ENCODE results near the gene MRS2.

Gene MRS2

GRCh38 chr6:24376871-24377270 lies 25.9 kb upstream of the MRS2 start:
- TF ChIP-seq CTCF (IDR thresholded peaks at IDR 0.05; ENCODE audit: insufficient read depth, low read length, poor library complexity, severe bottlenecking) (no peak), EZH2phosphoT487 (conservative IDR thresholded peaks at IDR 0.05; ENCODE audit: low read length) (no peak)
- no peaks in the 10 kb centered on the region for H3F3A ChIP-seq (ENCODE audit: insufficient read depth)
- no peaks in the 10 kb centered on the region for H3K36me3 ChIP-seq (ENCODE audit: low read length)
- no peaks in the 10 kb centered on the region for H3K9me3 ChIP-seq (ENCODE audit: insufficient read depth, low read length)
- no peaks in the 10 kb centered on the region for H3K27me3 ChIP-seq (ENCODE audit: low read length)
- no peak overlapping the region for H3K9ac ChIP-seq (ENCODE audit: low read length)
- no peaks in the 10 kb centered on the region for H3K79me2 ChIP-seq (ENCODE audit: insufficient read depth, low read length)
- H2AFZ ChIP-seq (ENCODE audit: low read depth, low read length, severe bottlenecking) = no peak overlapping the region
- no peaks in the 10 kb centered on the region for H4K20me1 ChIP-seq (ENCODE audit: low read depth, low read length)
- H3K4me2 ChIP-seq (ENCODE audit: low read depth, low read length, poor library complexity, severe bottlenecking) = no peak overlapping the region
- H3K9me2 ChIP-seq (replicated peaks; ENCODE audit: insufficient read depth, low read length) = no peaks in the 10 kb centered on the region
- no peak overlapping the region for H3K27ac ChIP-seq (ENCODE audit: low read depth, low read length)
- no peak overlapping the region for H3K4me3 ChIP-seq (ENCODE audit: insufficient read depth, low read length, poor library complexity, severe bottlenecking)

- TF ChIP-seq EZH2phosphoT487 (conservative IDR thresholded peaks at IDR 0.05; ENCODE audit: low read length) = no peak
- no peak for TF ChIP-seq CTCF (IDR thresholded peaks at IDR 0.05; ENCODE audit: insufficient read depth, low read length, poor library complexity, severe bottlenecking)
- no peaks in the 10 kb centered on the region for H4K20me1 ChIP-seq (ENCODE audit: low read depth, low read length)
Observed at GRCh38 chr6:24378473-24379097, 24.2 kb upstream of the MRS2 start.

GRCh38 chr6:24381476-24382219 lies 21.1 kb upstream of the MRS2 start:
- H3K79me2 ChIP-seq (ENCODE audit: insufficient read depth, low read length) = no peaks in the 10 kb centered on the region
- H3K4me3 ChIP-seq (ENCODE audit: insufficient read depth, low read length, poor library complexity, severe bottlenecking) = no peak overlapping the region
- no peak overlapping the region for H3K9ac ChIP-seq (ENCODE audit: low read length)
- H3F3A ChIP-seq (ENCODE audit: insufficient read depth) = no peaks in the 10 kb centered on the region
- H2AFZ ChIP-seq (ENCODE audit: low read depth, low read length, severe bottlenecking) = no peak overlapping the region
- H4K20me1 ChIP-seq (ENCODE audit: low read depth, low read length) = no peaks in the 10 kb centered on the region
- no peaks in the 10 kb centered on the region for H3K9me3 ChIP-seq (ENCODE audit: insufficient read depth, low read length)
- TF ChIP-seq CTCF (IDR thresholded peaks at IDR 0.05; ENCODE audit: insufficient read depth, low read length, poor library complexity, severe bottlenecking) (no peak), EZH2phosphoT487 (conservative IDR thresholded peaks at IDR 0.05; ENCODE audit: low read length) (no peak)
- H3K9me2 ChIP-seq (replicated peaks; ENCODE audit: insufficient read depth, low read length) = no peaks in the 10 kb centered on the region
- no peaks in the 10 kb centered on the region for H3K36me3 ChIP-seq (ENCODE audit: low read length)
- H3K4me2 ChIP-seq (ENCODE audit: low read depth, low read length, poor library complexity, severe bottlenecking) = no peak overlapping the region
- H3K27ac ChIP-seq (ENCODE audit: low read depth, low read length) = no peak overlapping the region
- no peaks in the 10 kb centered on the region for H3K27me3 ChIP-seq (ENCODE audit: low read length)

More at GRCh38 chr6:24378473-24379097, 24.2 kb upstream of the MRS2 start:
- no peak overlapping the region for H3K4me3 ChIP-seq (ENCODE audit: insufficient read depth, low read length, poor library complexity, severe bottlenecking)
- H3F3A ChIP-seq (ENCODE audit: insufficient read depth) = no peaks in the 10 kb centered on the region
- no peak overlapping the region for H3K9ac ChIP-seq (ENCODE audit: low read length)
- H3K79me2 ChIP-seq (ENCODE audit: insufficient read depth, low read length) = no peaks in the 10 kb centered on the region
- H2AFZ ChIP-seq (ENCODE audit: low read depth, low read length, severe bottlenecking) = no peak overlapping the region
- H3K36me3 ChIP-seq (ENCODE audit: low read length) = no peaks in the 10 kb centered on the region
- H3K4me2 ChIP-seq (ENCODE audit: low read depth, low read length, poor library complexity, severe bottlenecking) = no peak overlapping the region
- H3K9me2 ChIP-seq (replicated peaks; ENCODE audit: insufficient read depth, low read length) = no peaks in the 10 kb centered on the region
- H3K9me3 ChIP-seq (ENCODE audit: insufficient read depth, low read length) = no peaks in the 10 kb centered on the region
- H3K27me3 ChIP-seq (ENCODE audit: low read length) = no peaks in the 10 kb centered on the region
- H3K27ac ChIP-seq (ENCODE audit: low read depth, low read length) = no peak overlapping the region

All from SU-DHL-6 (cell line).